Kidney capillary endothelial cell (primary cell): ENCODE data around the gene RHBDD1.

Experiments used
- DNase-seq: peaks from one replicate; pipeline ENCODE4 v3.0.0-alpha.2; 2018; ENCODE audit warnings: low spot score

RHBDD1 gene

GRCh38 chr2:226845386-226846116 is 9.7 kb downstream of the RHBDD1 start:
- no peak for DNase-seq

GRCh38 chr2:226847090-226847489 is 11.2 kb downstream of the RHBDD1 start:
- no peak for DNase-seq

- no peak for DNase-seq
These were observed 11.7 kb downstream of the RHBDD1 start for GRCh38 chr2:226847511-226847910.

- no peak for DNase-seq
These were observed 13.5 kb downstream of the RHBDD1 start for GRCh38 chr2:226849349-226849748.

GRCh38 chr2:226850024-226850423 is 14.2 kb downstream of the RHBDD1 start:
- no peak for DNase-seq

- no peak for DNase-seq
These were observed 19.9 kb downstream of the RHBDD1 start for GRCh38 chr2:226855787-226856186.

GRCh38 chr2:226860087-226860486 is 24.2 kb downstream of the RHBDD1 start:
- DNase-seq: no peak

GRCh38 chr2:226862623-226863022 is 26.8 kb downstream of the RHBDD1 start:
- DNase-seq: no peak

GRCh38 chr2:226865273-226865672 is 29.4 kb downstream of the RHBDD1 start:
- no peak for DNase-seq

- no peak for DNase-seq
These were observed 29.9 kb downstream of the RHBDD1 start for GRCh38 chr2:226865710-226866109.

GRCh38 chr2:226868331-226869162 is 32.7 kb downstream of the RHBDD1 start:
- no peak for DNase-seq

- DNase-seq: no peak
These were observed 33.5 kb downstream of the RHBDD1 start for GRCh38 chr2:226869371-226869770.

GRCh38 chr2:226873051-226873620 is 37.3 kb downstream of the RHBDD1 start:
- no peak for DNase-seq

GRCh38 chr2:226873826-226874225 is 38.0 kb downstream of the RHBDD1 start:
- DNase-seq: no peak

GRCh38 chr2:226874749-226875148 is 38.9 kb downstream of the RHBDD1 start:
- DNase-seq: no peak

- no peak for DNase-seq
These were observed 39.8 kb downstream of the RHBDD1 start for GRCh38 chr2:226875438-226876225.

GRCh38 chr2:226877491-226877890 is 41.6 kb downstream of the RHBDD1 start:
- DNase-seq: no peak

GRCh38 chr2:226881287-226881686 is 45.4 kb downstream of the RHBDD1 start:
- DNase-seq: no peak

- DNase-seq: no peak
These were observed 46.8 kb downstream of the RHBDD1 start for GRCh38 chr2:226882606-226883005.

GRCh38 chr2:226883296-226883795 is 47.5 kb downstream of the RHBDD1 start:
- no peak for DNase-seq

- no peak for DNase-seq
These were observed 48.3 kb downstream of the RHBDD1 start for GRCh38 chr2:226884166-226884565.
